ENCODE results near the gene GTF2IRD1. TPM values are rescaled to one million over a fixed set of nuclear protein-coding genes. Genes with fewer than 3 reads are reported as not detected.

The GTF2IRD1 gene
- 73.3 to 84.0 TPM (median 80.8 TPM) in 3 replicates for total RNA-seq

- Mint-ChIP-seq H3K9me3 (no peaks in the 10 kb centered on the region), H3K4me3 (peak within 1 kb of the TSS; percentile 74), H3K36me3 (no peaks in the 10 kb centered on the region), H3K27me3 (ENCODE audit: low read depth) (no peaks in the 10 kb centered on the region), H3K4me1 (peaks cover 14% of the 10 kb centered on the region), H3K27ac (peak within 1 kb of the TSS; percentile 92)
- no peak for TF ChIP-seq CTCF (IDR thresholded peaks at IDR 0.05; ENCODE audit: unreplicated experiment)
- DNase-seq (ENCODE audit: low spot score in 2 of 2, unreplicated experiment in 2 of 2), result peak; percentile 61 to 76
These were observed at the start of gene GTF2IRD1 for GRCh38 chr7:74453322-74454011. TSS of gene GTF2IRD1 (plus strand) at chr7:74453906. CDS start at chr7:74508081, 54,175 bp downstream.

- Mint-ChIP-seq H3K4me1 (no peaks in the 10 kb centered on the region), H3K9me3 (no peaks in the 10 kb centered on the region), H3K4me3 (no peak overlapping the region), H3K27ac (no peak overlapping the region), H3K27me3 (ENCODE audit: low read depth) (no peaks in the 10 kb centered on the region), H3K36me3 (peaks cover 7% of the 10 kb centered on the region)
- no peak for TF ChIP-seq CTCF (IDR thresholded peaks at IDR 0.05; ENCODE audit: unreplicated experiment)
- DNase-seq (ENCODE audit: low spot score in 2 of 2, unreplicated experiment in 2 of 2), result no peak
These were observed 49.4 kb upstream of the GTF2IRD1 start for GRCh38 chr7:74404388-74404700.

- TF ChIP-seq CTCF (IDR thresholded peaks at IDR 0.05; ENCODE audit: unreplicated experiment), result no peak
- no peaks in the 10 kb centered on the region for H3K27me3 Mint-ChIP-seq (ENCODE audit: low read depth)
- no peak for DNase-seq (ENCODE audit: low spot score in 2 of 2, unreplicated experiment in 2 of 2)
- H3K4me1 Mint-ChIP-seq, result no peaks in the 10 kb centered on the region
- H3K27ac Mint-ChIP-seq, result no peak overlapping the region
- H3K9me3 Mint-ChIP-seq, result no peaks in the 10 kb centered on the region
- H3K4me3 Mint-ChIP-seq, result no peak overlapping the region
- peaks cover 7% of the 10 kb centered on the region for H3K36me3 Mint-ChIP-seq
These were observed 49.0 kb upstream of the GTF2IRD1 start for GRCh38 chr7:74404741-74405140.

GRCh38 chr7:74405191-74405898 is 48.4 kb upstream of the GTF2IRD1 start:
- H3K9me3 Mint-ChIP-seq, result no peaks in the 10 kb centered on the region
- no peak for TF ChIP-seq CTCF (IDR thresholded peaks at IDR 0.05; ENCODE audit: unreplicated experiment)
- no peak overlapping the region for H3K27ac Mint-ChIP-seq
- H3K36me3 Mint-ChIP-seq, result peaks cover 7% of the 10 kb centered on the region
- no peak overlapping the region for H3K4me3 Mint-ChIP-seq
- H3K27me3 Mint-ChIP-seq (ENCODE audit: low read depth), result no peaks in the 10 kb centered on the region
- DNase-seq (ENCODE audit: low spot score in 2 of 2, unreplicated experiment in 2 of 2), result no peak
- no peaks in the 10 kb centered on the region for H3K4me1 Mint-ChIP-seq

- Mint-ChIP-seq H3K36me3 (peaks cover 7% of the 10 kb centered on the region), H3K4me3 (no peak overlapping the region), H3K4me1 (no peaks in the 10 kb centered on the region), H3K9me3 (no peaks in the 10 kb centered on the region), H3K27ac (no peak overlapping the region), H3K27me3 (ENCODE audit: low read depth) (no peaks in the 10 kb centered on the region)
- no peak for TF ChIP-seq CTCF (IDR thresholded peaks at IDR 0.05; ENCODE audit: unreplicated experiment)
- DNase-seq (ENCODE audit: low spot score in 2 of 2, unreplicated experiment in 2 of 2), result no peak
These were observed 47.7 kb upstream of the GTF2IRD1 start for GRCh38 chr7:74405899-74406512.

All from mesothelial cell of epicardium (in vitro differentiated cells).